Tibial nerve (tissue), 4 donors: ENCODE data around the gene CDH13.

Experiments used
- EP300 ChIP-seq, 2 donors: sonication (generic); formaldehyde crosslinking; IDR thresholded peaks; one replicate each; pipeline ENCODE4 v1.6.1; 2017; ENCODE audit warnings: antibody characterized with exemption in 2 of 2, mild to moderate bottlenecking in 1 of 2
- TF ChIP-seq, protein P1 (sequence below), 5 experiments: fragments of 200-600 bp in 3 of 5; fragments of 450-650 bp in 2 of 5; sonication (generic) in 3 of 5; IDR thresholded peaks; one replicate each; pipeline ENCODE4 v1.5.1; 2016 to 2019; ENCODE audit warnings: antibody characterized with exemption in 5 of 5, mild to moderate bottlenecking in 3 of 5, moderate library complexity in 2 of 5

DNA sequence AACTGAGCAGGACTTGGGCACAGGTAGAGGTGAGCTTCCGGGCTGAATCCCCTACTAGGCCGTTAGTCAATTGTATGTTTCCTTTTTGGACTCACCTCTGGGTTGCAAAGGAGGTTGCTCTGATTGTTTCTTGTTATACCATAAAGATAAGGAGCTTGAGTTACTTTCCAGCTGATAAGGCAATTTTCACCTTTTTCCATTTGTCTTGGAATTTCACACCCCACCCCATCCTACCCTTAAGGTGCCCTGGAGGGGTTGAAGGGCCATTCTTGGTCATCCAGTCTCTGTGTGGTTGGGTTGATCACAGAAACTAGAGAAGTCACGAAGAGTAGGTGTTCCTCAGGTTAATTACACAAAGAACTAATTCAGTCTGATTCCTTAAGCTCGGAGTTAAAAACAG lies 162.2 kb downstream of the CDH13 start:
- TF ChIP-seq, protein P1, sequence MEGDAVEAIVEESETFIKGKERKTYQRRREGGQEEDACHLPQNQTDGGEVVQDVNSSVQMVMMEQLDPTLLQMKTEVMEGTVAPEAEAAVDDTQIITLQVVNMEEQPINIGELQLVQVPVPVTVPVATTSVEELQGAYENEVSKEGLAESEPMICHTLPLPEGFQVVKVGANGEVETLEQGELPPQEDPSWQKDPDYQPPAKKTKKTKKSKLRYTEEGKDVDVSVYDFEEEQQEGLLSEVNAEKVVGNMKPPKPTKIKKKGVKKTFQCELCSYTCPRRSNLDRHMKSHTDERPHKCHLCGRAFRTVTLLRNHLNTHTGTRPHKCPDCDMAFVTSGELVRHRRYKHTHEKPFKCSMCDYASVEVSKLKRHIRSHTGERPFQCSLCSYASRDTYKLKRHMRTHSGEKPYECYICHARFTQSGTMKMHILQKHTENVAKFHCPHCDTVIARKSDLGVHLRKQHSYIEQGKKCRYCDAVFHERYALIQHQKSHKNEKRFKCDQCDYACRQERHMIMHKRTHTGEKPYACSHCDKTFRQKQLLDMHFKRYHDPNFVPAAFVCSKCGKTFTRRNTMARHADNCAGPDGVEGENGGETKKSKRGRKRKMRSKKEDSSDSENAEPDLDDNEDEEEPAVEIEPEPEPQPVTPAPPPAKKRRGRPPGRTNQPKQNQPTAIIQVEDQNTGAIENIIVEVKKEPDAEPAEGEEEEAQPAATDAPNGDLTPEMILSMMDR (IDR thresholded peaks at IDR 0.05) = no peak
- TF ChIP-seq EP300 (IDR thresholded peaks at IDR 0.05) = no peak
